HEK293 (cell line): ENCODE measurements around the gene PRKCA.

ENCODE experiments used
- CTCF ChIA-PET: fragments of 350-600 bp; formaldehyde crosslinking; extraction: SDS; loops from one replicate; lab custom pipeline; 2021; ENCODE audit warnings: antibody characterized with exemption; lab: Yijun Ruan, JAX
- POLR2A ChIA-PET: fragments of 300-600 bp; formaldehyde crosslinking; extraction: SDS; loops from one replicate; lab custom pipeline; 2020; ENCODE audit warnings: antibody characterized with exemption, inconsistent platforms; lab: Yijun Ruan, JAX
- H3K27ac ChIP-seq: fragments of 200-500 bp; sonication (Bioruptor generic); 2 replicates; pipeline ENCODE4 v1.5.1; 2014; ENCODE audit warnings: low read depth, low read length, control low read depth, inconsistent platforms; ENCODE audit errors: extremely low read depth
- H3K36me3 ChIP-seq, 2 experiments: fragments of 200-500 bp in 1 of 2; sonication (Bioruptor generic) in 1 of 2; 1 replicate in 1 of 2; 2 replicates in 1 of 2; pipeline ENCODE4 v1.5.1; 2014 to 2017; ENCODE audit warnings: inconsistent platforms in 2 of 2, low read length in 2 of 2; ENCODE audit not compliant: control insufficient read depth in 2 of 2, insufficient read depth in 1 of 2
- H3K4me1 ChIP-seq: fragments of 200-500 bp; sonication (Bioruptor generic); 2 replicates; pipeline ENCODE4 v1.5.1; 2014; ENCODE audit warnings: mild to moderate bottlenecking, low read length, inconsistent platforms; ENCODE audit not compliant: control insufficient read depth, insufficient read depth
- H3K4me3 ChIP-seq: 2 replicates; pipeline ENCODE4 v1.5.1; 2011; ENCODE audit warnings: low read depth, mild to moderate bottlenecking, control low read depth, low read length, moderate library complexity
- H3K9me3 ChIP-seq: fragments of 200-500 bp; sonication (Bioruptor generic); 2 replicates; pipeline ENCODE4 v1.5.1; 2014; ENCODE audit warnings: low read depth, low read length, inconsistent platforms; ENCODE audit not compliant: control insufficient read depth, insufficient read depth
- OVOL3 ChIP-seq: fragments of 450-650 bp; formaldehyde crosslinking; IDR thresholded peaks from 2 replicates; pipeline ENCODE4 v1.5.1; 2016; ENCODE audit warnings: missing biosample characterization, missing genetic modification characterization
- REST ChIP-seq: fragments of 450-650 bp; formaldehyde crosslinking; IDR thresholded peaks from 2 replicates; pipeline ENCODE4 v1.5.1; 2016; ENCODE audit warnings: missing biosample characterization, missing genetic modification characterization
- SP7 ChIP-seq: fragments of 450-650 bp; formaldehyde crosslinking; IDR thresholded peaks from 2 replicates; pipeline ENCODE4 v1.5.1; 2016; ENCODE audit warnings: missing biosample characterization, missing genetic modification characterization
- TCF7L2 ChIP-seq: IDR thresholded peaks from 2 replicates; pipeline ENCODE4 v1.6.1; 2011; ENCODE audit warnings: low read depth, mild to moderate bottlenecking, inconsistent platforms, low read length, moderate library complexity, borderline replicate concordance
- TRIM28 ChIP-seq: IDR thresholded peaks from 2 replicates; pipeline ENCODE4 v1.6.1; 2011; ENCODE audit warnings: low read length, control low read depth, borderline replicate concordance
- ZBTB26 ChIP-seq: fragments of 450-650 bp; formaldehyde crosslinking; optimal IDR thresholded peaks from 2 replicates; pipeline ENCODE3; 2016; ENCODE audit warnings: missing biosample characterization, mild to moderate bottlenecking, missing genetic modification characterization
- ZNF148 ChIP-seq: fragments of 450-650 bp; formaldehyde crosslinking; IDR thresholded peaks from 2 replicates; pipeline ENCODE4 v1.5.0; 2017; ENCODE audit warnings: missing biosample characterization, missing genetic modification characterization, borderline replicate concordance
- ZNF175 ChIP-seq: fragments of 450-650 bp; formaldehyde crosslinking; IDR thresholded peaks from 2 replicates; pipeline ENCODE4 v1.5.1; 2016; ENCODE audit warnings: missing biosample characterization, missing genetic modification characterization
- ZNF211 ChIP-seq: fragments of 450-650 bp; formaldehyde crosslinking; IDR thresholded peaks from 2 replicates; pipeline ENCODE4 v1.5.1; 2016; ENCODE audit warnings: low read depth, missing biosample characterization, missing genetic modification characterization
- ZNF221 ChIP-seq: fragments of 450-650 bp; formaldehyde crosslinking; IDR thresholded peaks from 2 replicates; pipeline ENCODE4 v1.5.1; 2017; ENCODE audit warnings: missing biosample characterization, missing genetic modification characterization, borderline replicate concordance
- ZNF280C ChIP-seq: fragments of 450-650 bp; formaldehyde crosslinking; IDR thresholded peaks from 2 replicates; pipeline ENCODE4 v1.5.1; 2016; ENCODE audit warnings: missing biosample characterization, missing genetic modification characterization
- ZNF302 ChIP-seq: fragments of 450-650 bp; formaldehyde crosslinking; IDR thresholded peaks from 2 replicates; pipeline ENCODE4 v1.5.1; 2016; ENCODE audit warnings: missing biosample characterization, missing genetic modification characterization, low read depth
- ZNF341 ChIP-seq: fragments of 450-650 bp; formaldehyde crosslinking; IDR thresholded peaks from 2 replicates; pipeline ENCODE4; 2016; ENCODE audit warnings: low read depth, missing biosample characterization, missing genetic modification characterization
- ZNF473 ChIP-seq: fragments of 450-650 bp; formaldehyde crosslinking; IDR thresholded peaks from 2 replicates; pipeline ENCODE4 v1.5.1; 2017; ENCODE audit warnings: missing biosample characterization, missing genetic modification characterization
- ZNF521 ChIP-seq: fragments of 450-650 bp; formaldehyde crosslinking; IDR thresholded peaks from 2 replicates; pipeline ENCODE4 v1.5.1; 2017; ENCODE audit warnings: missing biosample characterization, mild to moderate bottlenecking, missing genetic modification characterization
- ZNF530 ChIP-seq: fragments of 450-650 bp; formaldehyde crosslinking; IDR thresholded peaks from 2 replicates; pipeline ENCODE4 v1.5.1; 2016; ENCODE audit warnings: low read depth, missing biosample characterization, missing genetic modification characterization
- ZNF660 ChIP-seq: fragments of 450-650 bp; IDR thresholded peaks from 2 replicates; pipeline ENCODE4 v1.5.1; 2018; ENCODE audit warnings: missing biosample characterization, mild to moderate bottlenecking, missing genetic modification characterization
- ZNF677 ChIP-seq: fragments of 450-650 bp; IDR thresholded peaks from 2 replicates; pipeline ENCODE4 v1.5.0; 2018; ENCODE audit warnings: missing biosample characterization, mild to moderate bottlenecking, missing genetic modification characterization, moderate library complexity
- ZNF76 ChIP-seq: fragments of 450-650 bp; formaldehyde crosslinking; IDR thresholded peaks from 2 replicates; pipeline ENCODE4; 2016; ENCODE audit warnings: low read depth, missing biosample characterization, missing genetic modification characterization, borderline replicate concordance
- ZNF777 ChIP-seq: fragments of 450-650 bp; formaldehyde crosslinking; IDR thresholded peaks from 2 replicates; pipeline ENCODE4 v1.5.1; 2017; ENCODE audit warnings: missing biosample characterization, missing genetic modification characterization, borderline replicate concordance
- ZSCAN4 ChIP-seq: fragments of 450-650 bp; formaldehyde crosslinking; IDR thresholded peaks from 2 replicates; pipeline ENCODE4 v1.5.1; 2017; ENCODE audit warnings: missing biosample characterization, missing genetic modification characterization

PRKCA gene

GRCh38 chr17:66515974-66516373 lies 213.6 kb downstream of the PRKCA start:
- H3K36me3 ChIP-seq: no peaks in the 10 kb centered on the region
- H3K9me3 ChIP-seq: no peaks in the 10 kb centered on the region
- H3K4me3 ChIP-seq: no peak overlapping the region
- TF ChIP-seq ZNF530 (no peak), ZNF777 (no peak), REST (no peak), ZBTB26 (tag by site-specific recombination) (no peak), TRIM28 (no peak), ZNF211 (tag by site-specific recombination) (no peak), ZNF473 (no peak), ZNF76 (no peak), ZNF148 (tag by site-specific recombination) (no peak)
- ChIA-PET POLR2A (no interaction called here), CTCF (no interaction called here)
- H3K4me1 ChIP-seq: no peaks in the 10 kb centered on the region; the same call in 1 of the 2 replicates
- H3K27ac ChIP-seq: no peak overlapping the region

- Histone ChIP-seq H3K4me1 (no peaks in the 10 kb centered on the region; the same call in 1 of the 2 replicates), H3K36me3 (no peaks in the 10 kb centered on the region), H3K9me3 (no peaks in the 10 kb centered on the region), H3K4me3 (no peak overlapping the region), H3K27ac (no peak overlapping the region)
- TF ChIP-seq ZNF341 (tag by site-specific recombination) (no peak), ZNF660 (0 out of 2 replicates have a peak, but pooled peaks have one; percentile 32)
- ChIA-PET POLR2A (no interaction called here), CTCF (interaction anchor here (0.7 kb wide), 1 partner anchor 113 kb away, joined by 3 read pairs; no protein-coding TSS in a partner anchor)
Observed at GRCh38 chr17:66517336-66518009, 215.1 kb downstream of the PRKCA start.

GRCh38 chr17:66518108-66518507 lies 215.7 kb downstream of the PRKCA start:
- POLR2A ChIA-PET: no interaction called here
- Histone ChIP-seq H3K9me3 (no peaks in the 10 kb centered on the region), H3K4me3 (no peak overlapping the region), H3K36me3 (no peaks in the 10 kb centered on the region), H3K27ac (no peak overlapping the region), H3K4me1 (peaks cover 3% of the 10 kb centered on the region)
- CTCF ChIA-PET: interaction anchor here (0.7 kb wide), 1 partner anchor 112 kb away, joined by 3 read pairs; no protein-coding TSS in a partner anchor
- TF ChIP-seq SP7 (tag by site-specific recombination) (no peak), ZNF302 (tag by site-specific recombination) (no peak), OVOL3 (tag by site-specific recombination) (no peak), ZNF677 (tag by site-specific recombination) (no peak), ZSCAN4 (tag by site-specific recombination) (no peak), ZNF221 (tag by site-specific recombination) (no peak), ZNF280C (tag by site-specific recombination) (no peak), TCF7L2 (no peak), ZNF521 (tag by site-specific recombination) (no peak), ZNF175 (tag by site-specific recombination) (no peak), ZNF777 (no peak)
